H9 (cell line): ENCODE data around the gene GARNL3. TPM values are rescaled to one million over a fixed set of nuclear protein-coding genes. Genes with fewer than 3 reads are reported as not detected.

Experiments used
- DNase-seq: peaks from one replicate; pipeline ENCODE4 v3.0.0-alpha.2; 2017
- H2AFZ ChIP-seq: one replicate; pipeline ENCODE4 v1.6.1; 2013; ENCODE audit warnings: mild to moderate bottlenecking, low read length, control low read depth, moderate library complexity
- H2AK5ac ChIP-seq: 2 replicates; pipeline ENCODE4 v1.6.1; 2013; ENCODE audit warnings: low read length, control low read depth, mixed read lengths; ENCODE audit not compliant: insufficient read length
- H2BK120ac ChIP-seq: one replicate; pipeline ENCODE4 v1.6.1; 2013; ENCODE audit warnings: low read depth, mild to moderate bottlenecking, low read length, control low read depth, inconsistent platforms; ENCODE audit not compliant: poor library complexity, severe bottlenecking
- H2BK12ac ChIP-seq: 2 replicates; pipeline ENCODE4 v1.6.1; 2013; ENCODE audit warnings: low read length, control low read depth, mixed read lengths, low read depth; ENCODE audit not compliant: insufficient read length
- H2BK15ac ChIP-seq: 2 replicates; pipeline ENCODE4 v1.6.1; 2013; ENCODE audit warnings: low read depth, low read length, control low read depth
- H2BK20ac ChIP-seq: one replicate; pipeline ENCODE4 v1.6.1; 2013; ENCODE audit warnings: low read depth, mild to moderate bottlenecking, low read length, control low read depth, inconsistent platforms; ENCODE audit not compliant: poor library complexity, severe bottlenecking
- H2BK5ac ChIP-seq: 2 replicates; pipeline ENCODE4 v1.6.1; 2013; ENCODE audit warnings: low read length, control low read depth, mixed read lengths; ENCODE audit not compliant: insufficient read length
- H3K14ac ChIP-seq: 2 replicates; pipeline ENCODE4 v1.6.1; 2013; ENCODE audit warnings: low read length, control low read depth; ENCODE audit not compliant: insufficient read depth
- H3K18ac ChIP-seq: 2 replicates; pipeline ENCODE4 v1.6.1; 2013; ENCODE audit warnings: low read depth, mild to moderate bottlenecking, mixed read lengths, low read length, control low read depth; ENCODE audit not compliant: insufficient read length
- H3K23ac ChIP-seq: 2 replicates; pipeline ENCODE4 v1.6.1; 2013; ENCODE audit warnings: low read length, control low read depth, mixed read lengths, low read depth; ENCODE audit not compliant: insufficient read length
- H3K23me2 ChIP-seq: 2 replicates; pipeline ENCODE4 v1.6.1; 2013; ENCODE audit warnings: low read depth, mild to moderate bottlenecking, mixed read lengths, low read length, control low read depth; ENCODE audit not compliant: insufficient read length, poor library complexity, severe bottlenecking
- H3K27ac ChIP-seq: 2 replicates; pipeline ENCODE4 v1.5.1; 2013; ENCODE audit warnings: low read length, control low read depth, mixed read lengths, low read depth; ENCODE audit not compliant: insufficient read length
- H3K27me3 ChIP-seq: 2 replicates; pipeline ENCODE4 v1.6.1; 2013; ENCODE audit warnings: low read length, control low read depth, inconsistent platforms; ENCODE audit not compliant: insufficient read depth
- H3K4ac ChIP-seq: 2 replicates; pipeline ENCODE4 v1.6.1; 2013; ENCODE audit warnings: low read depth, mild to moderate bottlenecking, control low read depth, inconsistent platforms, low read length, moderate library complexity
- H3K4me1 ChIP-seq: 2 replicates; pipeline ENCODE4 v1.6.1; 2013; ENCODE audit warnings: low read length, control low read depth, inconsistent platforms; ENCODE audit not compliant: insufficient read depth
- H3K4me2 ChIP-seq: 2 replicates; pipeline ENCODE4 v1.6.1; 2013; ENCODE audit warnings: low read length, control low read depth, mixed read lengths; ENCODE audit not compliant: insufficient read length, insufficient read depth
- H3K56ac ChIP-seq: 2 replicates; pipeline ENCODE4 v1.6.1; 2013; ENCODE audit warnings: low read depth, mild to moderate bottlenecking, mixed read lengths, low read length, control low read depth; ENCODE audit not compliant: insufficient read length
- H3K79me1 ChIP-seq: 2 replicates; pipeline ENCODE4 v1.6.1; 2013; ENCODE audit warnings: low read depth, mild to moderate bottlenecking, moderate library complexity, low read length, control low read depth, inconsistent platforms; ENCODE audit not compliant: insufficient read depth, poor library complexity, severe bottlenecking
- H3K79me2 ChIP-seq: 2 replicates; pipeline ENCODE4 v1.6.1; 2013; ENCODE audit warnings: low read length, control low read depth, inconsistent platforms; ENCODE audit not compliant: insufficient read depth
- H3K9ac ChIP-seq: 2 replicates; pipeline ENCODE4 v1.6.1; 2013; ENCODE audit warnings: low read length, control low read depth, mixed read lengths; ENCODE audit not compliant: insufficient read length; ENCODE audit errors: extremely low read depth
- H3K9me3 ChIP-seq: one replicate; pipeline ENCODE4 v1.6.1; 2013; ENCODE audit warnings: low read depth, low read length, inconsistent platforms; ENCODE audit not compliant: control insufficient read depth
- H3T11ph ChIP-seq: one replicate; pipeline ENCODE4 v1.6.1; 2013; ENCODE audit warnings: mild to moderate bottlenecking, low read length, control low read depth, inconsistent platforms
- H4K20me1 ChIP-seq: one replicate; pipeline ENCODE4 v1.6.1; 2013; ENCODE audit not compliant: control insufficient read depth, insufficient read length, insufficient read depth
- H4K5ac ChIP-seq: 2 replicates; pipeline ENCODE4 v1.6.1; 2013; ENCODE audit warnings: low read depth, mild to moderate bottlenecking, mixed read lengths, low read length, control low read depth; ENCODE audit not compliant: insufficient read length
- H4K8ac ChIP-seq: replicated peaks from 2 replicates; pipeline ENCODE4 v1.6.1; 2013; ENCODE audit warnings: low read length, control low read depth, mixed read lengths, low read depth; ENCODE audit not compliant: insufficient read length
- H4K91ac ChIP-seq: 2 replicates; pipeline ENCODE4 v1.6.1; 2013; ENCODE audit warnings: low read depth, mild to moderate bottlenecking, moderate library complexity, mixed read lengths, low read length, control low read depth; ENCODE audit not compliant: insufficient read length
- H3K27ac Mint-ChIP-seq, 3 experiments: 2 replicates in 2 of 3; 3 replicates in 1 of 3; pipeline ENCODE4 v1.8.0; 2020 to 2021; ENCODE audit warnings: mixed read lengths in 3 of 3, mild to moderate bottlenecking in 1 of 3, moderate library complexity in 1 of 3
- H3K27me3 Mint-ChIP-seq: 2 replicates; pipeline ENCODE4 v1.8.0; 2021; ENCODE audit warnings: low read depth, mild to moderate bottlenecking, moderate library complexity, mixed read lengths
- H3K36me3 Mint-ChIP-seq, 3 experiments: 2 replicates in 2 of 3; 3 replicates in 1 of 3; pipeline ENCODE4 v1.8.0; 2020 to 2021; ENCODE audit warnings: low read depth in 3 of 3, mixed read lengths in 3 of 3; ENCODE audit not compliant: insufficient read depth in 1 of 3
- H3K4me1 Mint-ChIP-seq, 2 experiments: 2 replicates each; pipeline ENCODE4 v1.8.0; 2020; ENCODE audit warnings: mixed read lengths in 2 of 2
- H3K4me3 Mint-ChIP-seq, 2 experiments: 2 replicates in 1 of 2; 3 replicates in 1 of 2; pipeline ENCODE4 v1.8.0; 2020 to 2021; ENCODE audit warnings: mild to moderate bottlenecking in 2 of 2, mixed read lengths in 2 of 2, moderate library complexity in 1 of 2
- H3K9me3 Mint-ChIP-seq, 2 experiments: 2 replicates in 1 of 2; 3 replicates in 1 of 2; pipeline ENCODE4 v1.8.0; 2020; ENCODE audit warnings: mild to moderate bottlenecking in 2 of 2, mixed read lengths in 2 of 2, moderate library complexity in 1 of 2
- CTCF ChIP-seq: fragments of 200-600 bp; sonication (generic); conservative IDR thresholded peaks from 3 replicates; pipeline ENCODE4 v1.8.0; 2021; ENCODE audit warnings: antibody characterized with exemption, mild to moderate bottlenecking
- WGBS: extraction: QIAGEN DNeasy Blood & Tissue Kit; methylation state at CpG from one replicate; pipeline ENCODE4 v1.1.7; 2013; ENCODE audit warnings: missing lambda C conversion rate, low lambda C conversion rate, mixed read lengths; ENCODE audit not compliant: insufficient read length; ENCODE audit errors: extremely low coverage; 5-methylcytosine and 5-hydroxymethylcytosine counted together
- total RNA-seq: library from RNA; stranded (reverse); gene quantifications from 2 replicates; pipeline ENCODE4 v1.2.1, GENCODE V29; 2021

Gene GARNL3
- total RNA-seq, 1 experiment from 2014 or later: 8.7 TPM

DNA sequence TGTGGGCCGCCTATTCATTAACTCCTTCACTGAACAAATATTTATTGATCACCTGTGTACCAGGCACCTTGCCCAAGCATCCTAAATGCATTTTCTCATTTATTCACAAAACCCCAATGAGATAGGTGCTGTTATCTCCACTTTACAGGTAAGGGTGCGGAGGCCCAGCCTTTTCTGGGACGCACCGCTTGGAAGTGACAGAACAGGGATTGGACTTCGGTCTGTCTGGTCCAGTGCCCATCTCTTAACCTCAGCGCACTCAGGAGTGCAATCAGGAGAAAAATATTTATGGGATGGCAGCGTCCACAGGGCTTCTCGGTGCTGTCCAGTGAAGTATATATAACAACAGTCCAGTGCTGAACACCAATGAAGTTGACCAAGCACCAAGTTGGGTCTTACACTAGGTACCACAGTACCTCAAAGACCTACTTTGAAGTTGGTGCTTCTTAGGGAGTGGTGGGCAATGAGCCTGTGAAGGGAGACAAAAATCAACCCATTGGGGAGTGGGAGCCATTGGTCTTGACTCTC lies 18.9 kb upstream of the GARNL3 start:
- Mint-ChIP-seq H3K9me3 (no peaks in the 10 kb centered on the region), H3K36me3 (peaks cover 2 to 10% (median 7%) of the 10 kb centered on the region in 3 experiments; a peak in 5 of 7 replicates), H3K27ac (no peak overlapping the region), H3K27me3 (no peaks in the 10 kb centered on the region; the same call in none of the 2 replicates), H3K4me1 (peaks cover 42 to 45% of the 10 kb centered on the region in 2 experiments), H3K4me3 (peak overlapping the region; percentile 88 to 90)
- no peak overlapping the region for H3K9ac ChIP-seq
- H4K91ac ChIP-seq: no peak overlapping the region
- H2BK20ac ChIP-seq: no peak overlapping the region
- WGBS: no CpG with 5 or more reads among the region's 8 CpGs
- H4K5ac ChIP-seq: no peak overlapping the region
- TF ChIP-seq CTCF: no peak
- no peak overlapping the region for H2AFZ ChIP-seq
- no peak overlapping the region for H2AK5ac ChIP-seq
- no peak overlapping the region for H3K56ac ChIP-seq
- peaks cover 5% of the 10 kb centered on the region; the same call in 1 of the 2 replicates for H3K4me1 ChIP-seq
- no peak overlapping the region for H3K23ac ChIP-seq
- no peak overlapping the region for H2BK120ac ChIP-seq
- H2BK5ac ChIP-seq: no peak overlapping the region
- no peaks in the 10 kb centered on the region for H3K9me3 ChIP-seq
- no peak overlapping the region for H4K8ac ChIP-seq
- no peak overlapping the region for H2BK15ac ChIP-seq
- no peaks in the 10 kb centered on the region for H4K20me1 ChIP-seq
- H3K18ac ChIP-seq: no peak overlapping the region
- no peaks in the 10 kb centered on the region for H3K79me2 ChIP-seq
- H3K23me2 ChIP-seq: peaks cover 5% of the 10 kb centered on the region
- H3K14ac ChIP-seq: no peak overlapping the region
- H3K27me3 ChIP-seq: no peaks in the 10 kb centered on the region
- H3T11ph ChIP-seq: no peak overlapping the region
- no peak for DNase-seq
- H3K4me2 ChIP-seq: peak overlapping the region; percentile 81
- no peak overlapping the region for H3K27ac ChIP-seq
- no peak overlapping the region for H3K4ac ChIP-seq
- H3K79me1 ChIP-seq: no peaks in the 10 kb centered on the region
- no peak overlapping the region for H2BK12ac ChIP-seq
